ENCODE results near the gene ITIH5.

Gene ITIH5

GRCh38 chr10:7561216-7561893, 105.4 kb downstream of the ITIH5 start:
- no peak for ATAC-seq (replicated peaks)
- DNase-seq: no peak
- peaks cover 31 to 52% of the 10 kb centered on the region in 2 donors for H3K27me3 Mint-ChIP-seq
- no peaks in the 10 kb centered on the region for H3K36me3 Mint-ChIP-seq (ENCODE audit: insufficient read depth)
- H3K4me1 Mint-ChIP-seq (ENCODE audit: low read depth in 2 of 2): no peaks in the 10 kb centered on the region
- no peak overlapping the region for H3K4me3 Mint-ChIP-seq
- H3K9me3 Mint-ChIP-seq: no peaks in the 10 kb centered on the region
- H3K27ac Mint-ChIP-seq: no peak overlapping the region

- no peak for ATAC-seq (replicated peaks)
- no peaks in the 10 kb centered on the region for H3K9me3 Mint-ChIP-seq
- H3K27ac Mint-ChIP-seq: no peak overlapping the region
Observed at GRCh38 chr10:7560519-7560918, 106.2 kb downstream of the ITIH5 start.

DNA sequence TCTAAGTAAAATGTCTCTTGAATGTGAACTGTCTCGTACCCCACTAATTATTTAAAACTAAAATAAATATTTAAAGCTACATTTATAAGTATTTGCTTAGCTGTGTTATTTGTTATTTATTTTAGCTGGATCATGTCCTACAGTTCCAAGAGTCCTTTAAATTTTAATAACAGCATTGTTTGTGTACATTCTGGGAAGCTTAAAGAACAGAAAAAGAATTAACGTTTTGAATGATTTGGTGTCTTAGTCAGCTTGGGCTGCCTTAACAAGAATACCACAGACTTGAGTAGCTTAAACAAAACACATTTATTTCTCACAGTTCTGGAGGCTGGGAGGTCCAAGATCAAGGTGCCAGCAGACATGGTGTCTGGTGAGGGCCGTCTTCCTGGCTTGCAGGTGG, 107.4 kb downstream of the ITIH5 start:
- no peaks in the 10 kb centered on the region for H3K9me3 Mint-ChIP-seq
- no peak overlapping the region for H3K27ac Mint-ChIP-seq
- DNase-seq (no peak), ATAC-seq (replicated peaks) (no peak)
- no peaks in the 10 kb centered on the region for H3K36me3 Mint-ChIP-seq (ENCODE audit: insufficient read depth)
- no peaks in the 10 kb centered on the region for H3K4me1 Mint-ChIP-seq (ENCODE audit: low read depth in 2 of 2)
- H3K4me3 Mint-ChIP-seq: no peak overlapping the region
- H3K27me3 Mint-ChIP-seq: peaks cover 42 to 68% of the 10 kb centered on the region in 2 donors

More at GRCh38 chr10:7560519-7560918, 106.2 kb downstream of the ITIH5 start:
- Mint-ChIP-seq H3K4me3 (no peak overlapping the region), H3K27me3 (peaks cover 35 to 58% of the 10 kb centered on the region in 2 donors), H3K36me3 (ENCODE audit: insufficient read depth) (no peaks in the 10 kb centered on the region), H3K4me1 (ENCODE audit: low read depth in 2 of 2) (no peaks in the 10 kb centered on the region)
- DNase-seq: no peak

DNA sequence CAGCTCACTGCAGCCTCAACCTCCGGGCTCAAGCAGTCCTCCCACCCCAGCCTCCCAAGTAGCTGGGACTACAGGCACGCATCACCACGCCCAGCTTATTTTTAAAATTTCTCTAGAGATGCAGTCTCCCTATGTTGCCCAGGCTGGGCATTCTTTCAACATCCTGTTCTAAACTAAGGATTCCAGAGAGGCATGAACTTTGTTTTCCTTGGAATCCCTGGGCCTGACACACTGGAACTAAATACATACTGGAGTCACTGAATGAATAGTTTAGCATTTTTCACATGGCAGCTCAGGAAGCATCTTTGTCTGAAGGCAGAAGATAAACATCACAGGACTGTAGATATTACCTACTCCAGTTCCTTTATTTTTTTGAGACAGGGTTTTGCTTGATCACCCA, 108.7 kb downstream of the ITIH5 start:
- no peak overlapping the region for H3K27ac Mint-ChIP-seq
- H3K9me3 Mint-ChIP-seq: no peaks in the 10 kb centered on the region
- DNase-seq (no peak), ATAC-seq (replicated peaks) (no peak)
- peaks cover 48 to 74% of the 10 kb centered on the region in 2 donors for H3K27me3 Mint-ChIP-seq
- H3K4me1 Mint-ChIP-seq (ENCODE audit: low read depth in 2 of 2): no peaks in the 10 kb centered on the region
- H3K36me3 Mint-ChIP-seq (ENCODE audit: insufficient read depth): no peaks in the 10 kb centered on the region
- no peak overlapping the region for H3K4me3 Mint-ChIP-seq

GRCh38 chr10:7553531-7553930, 113.2 kb downstream of the ITIH5 start:
- Mint-ChIP-seq H3K4me1 (ENCODE audit: low read depth in 2 of 2) (no peaks in the 10 kb centered on the region), H3K27ac (no peak overlapping the region), H3K4me3 (no peak overlapping the region), H3K27me3 (peaks cover 35 to 56% of the 10 kb centered on the region in 2 donors), H3K9me3 (no peaks in the 10 kb centered on the region), H3K36me3 (ENCODE audit: insufficient read depth) (no peaks in the 10 kb centered on the region)
- no peak for DNase-seq
- no peak for ATAC-seq (replicated peaks)

DNA sequence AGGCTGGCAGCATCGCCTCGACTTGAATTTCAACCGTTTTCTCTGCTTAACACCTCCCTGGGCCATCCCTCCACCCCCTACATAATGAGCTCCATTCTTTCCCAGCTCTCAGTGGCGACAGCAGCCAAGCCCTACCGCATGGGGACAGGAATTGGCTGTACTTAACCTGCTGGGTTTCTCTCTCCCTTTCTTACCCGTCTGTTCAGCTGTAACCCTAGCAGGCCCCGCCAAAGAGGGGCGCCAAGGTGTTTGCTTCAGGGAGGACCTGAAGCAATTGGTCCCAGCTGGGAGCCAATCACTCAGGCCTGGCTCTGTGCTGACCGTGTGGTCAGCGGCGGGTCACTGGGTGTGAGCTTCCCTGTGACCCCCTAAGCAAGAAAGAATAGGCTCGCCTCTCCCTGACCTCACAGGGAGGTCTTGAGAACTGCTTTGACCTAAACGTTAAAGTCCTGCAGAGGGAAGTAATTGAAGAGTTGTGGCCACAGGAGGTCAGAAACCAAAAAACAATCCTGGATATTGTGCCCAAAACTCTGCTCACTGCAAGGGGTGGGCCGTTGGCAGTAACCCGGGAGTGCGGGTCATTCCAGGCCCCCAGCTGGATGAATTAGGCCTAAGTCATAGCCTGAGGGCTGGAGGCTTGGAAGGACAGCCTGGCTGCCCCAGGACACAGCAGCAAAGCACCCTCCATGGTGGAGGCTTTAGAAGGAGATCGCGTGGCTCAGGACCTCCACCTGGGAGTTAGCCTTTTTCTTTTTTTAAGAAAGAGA, 114.6 kb downstream of the ITIH5 start:
- Mint-ChIP-seq H3K4me1 (ENCODE audit: low read depth in 2 of 2) (no peaks in the 10 kb centered on the region), H3K27ac (no peak overlapping the region), H3K27me3 (peaks cover 24 to 55% of the 10 kb centered on the region in 2 donors), H3K4me3 (no peak overlapping the region), H3K9me3 (no peaks in the 10 kb centered on the region), H3K36me3 (ENCODE audit: insufficient read depth) (no peaks in the 10 kb centered on the region)
- DNase-seq (no peak), ATAC-seq (replicated peaks) (no peak)

- peaks cover 16 to 47% of the 10 kb centered on the region in 2 donors for H3K27me3 Mint-ChIP-seq
- no peaks in the 10 kb centered on the region for H3K4me1 Mint-ChIP-seq (ENCODE audit: low read depth in 2 of 2)
- no peak for DNase-seq
- no peak overlapping the region for H3K4me3 Mint-ChIP-seq
- ATAC-seq (replicated peaks): no peak
- H3K27ac Mint-ChIP-seq: no peak overlapping the region
- no peaks in the 10 kb centered on the region for H3K9me3 Mint-ChIP-seq
- H3K36me3 Mint-ChIP-seq (ENCODE audit: insufficient read depth): no peaks in the 10 kb centered on the region
Observed at GRCh38 chr10:7551289-7551688, 115.5 kb downstream of the ITIH5 start.

GRCh38 chr10:7550013-7550412, 116.8 kb downstream of the ITIH5 start:
- DNase-seq (no peak), ATAC-seq (replicated peaks) (no peak)
- H3K9me3 Mint-ChIP-seq: no peaks in the 10 kb centered on the region
- no peaks in the 10 kb centered on the region for H3K36me3 Mint-ChIP-seq (ENCODE audit: insufficient read depth)
- peaks cover 11 to 37% of the 10 kb centered on the region in 2 donors for H3K27me3 Mint-ChIP-seq
- peak overlapping the region in 1 of 2 donors; percentile 11 for H3K27ac Mint-ChIP-seq
- H3K4me1 Mint-ChIP-seq (ENCODE audit: low read depth in 2 of 2): no peaks in the 10 kb centered on the region
- H3K4me3 Mint-ChIP-seq: no peak overlapping the region

GRCh38 chr10:7547829-7548228, 118.9 kb downstream of the ITIH5 start:
- H3K4me3 Mint-ChIP-seq: no peak overlapping the region
- ATAC-seq (replicated peaks) (no peak), DNase-seq (no peak)
- H3K27me3 Mint-ChIP-seq: peaks cover 0 to 18% of the 10 kb centered on the region in 2 donors
- H3K36me3 Mint-ChIP-seq (ENCODE audit: insufficient read depth): no peaks in the 10 kb centered on the region
- no peaks in the 10 kb centered on the region for H3K9me3 Mint-ChIP-seq
- H3K4me1 Mint-ChIP-seq (ENCODE audit: low read depth in 2 of 2): no peaks in the 10 kb centered on the region
- H3K27ac Mint-ChIP-seq: no peak overlapping the region

DNA sequence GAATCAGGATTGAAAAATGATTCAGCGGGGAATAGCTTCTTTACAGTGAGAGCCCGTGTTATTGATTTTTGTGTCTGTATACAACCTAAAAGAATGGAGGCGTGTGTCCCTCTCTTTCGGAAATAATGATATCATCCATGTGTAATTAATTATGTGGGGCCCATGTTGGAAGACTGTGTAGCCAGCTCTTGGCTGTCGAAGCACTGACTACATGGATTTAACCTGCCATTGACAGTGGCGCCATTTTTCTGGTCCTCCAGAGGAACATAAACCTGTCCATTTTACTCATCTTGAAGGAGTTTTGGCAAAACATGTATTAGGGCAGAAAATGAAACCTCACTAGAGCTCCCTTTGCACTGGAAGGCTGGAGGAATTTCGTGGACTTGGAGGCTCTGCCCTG, 119.6 kb downstream of the ITIH5 start:
- peaks cover 0 to 15% of the 10 kb centered on the region in 2 donors for H3K27me3 Mint-ChIP-seq
- no peak for DNase-seq
- ATAC-seq (replicated peaks): no peak
- no peaks in the 10 kb centered on the region for H3K9me3 Mint-ChIP-seq
- no peaks in the 10 kb centered on the region for H3K4me1 Mint-ChIP-seq (ENCODE audit: low read depth in 2 of 2)
- no peak overlapping the region for H3K27ac Mint-ChIP-seq
- no peak overlapping the region for H3K4me3 Mint-ChIP-seq
- H3K36me3 Mint-ChIP-seq (ENCODE audit: insufficient read depth): no peaks in the 10 kb centered on the region

DNA sequence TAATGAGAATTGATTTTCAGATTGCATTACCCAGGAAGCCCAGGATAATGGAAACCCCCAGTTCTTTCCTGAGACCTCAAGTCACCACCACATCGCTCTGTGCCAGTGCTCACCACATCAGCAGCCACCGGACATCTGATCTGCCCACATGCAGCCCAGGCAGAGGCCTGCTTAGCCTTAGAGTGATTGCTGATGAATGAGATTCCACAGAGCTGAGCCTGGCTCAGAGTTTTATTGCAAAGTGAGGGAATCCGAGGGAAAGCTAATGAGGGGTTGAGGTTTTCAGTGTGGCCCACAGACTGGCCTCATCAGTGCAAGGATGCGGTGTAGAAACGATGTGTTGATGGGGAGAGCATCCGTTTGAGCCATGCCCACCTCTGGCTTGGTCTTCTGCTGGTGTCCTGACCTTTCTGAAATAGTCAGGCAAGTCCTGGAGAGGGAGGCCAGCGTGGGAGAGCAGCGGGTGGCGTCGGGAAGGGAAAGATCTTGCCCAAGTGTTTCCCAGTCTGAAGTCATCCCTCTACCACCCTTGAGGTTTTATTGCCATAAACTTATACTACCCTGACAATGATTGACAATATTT, 120.3 kb downstream of the ITIH5 start:
- H3K36me3 Mint-ChIP-seq (ENCODE audit: insufficient read depth): no peaks in the 10 kb centered on the region
- no peaks in the 10 kb centered on the region for H3K9me3 Mint-ChIP-seq
- no peak overlapping the region for H3K4me3 Mint-ChIP-seq
- H3K4me1 Mint-ChIP-seq (ENCODE audit: low read depth in 2 of 2): no peaks in the 10 kb centered on the region
- no peak overlapping the region for H3K27ac Mint-ChIP-seq
- peaks cover 0 to 9% of the 10 kb centered on the region in 2 donors for H3K27me3 Mint-ChIP-seq
- DNase-seq: no peak
- ATAC-seq (replicated peaks): no peak

- Mint-ChIP-seq H3K9me3 (no peaks in the 10 kb centered on the region), H3K27me3 (peaks cover 0 to 9% of the 10 kb centered on the region in 2 donors), H3K4me1 (ENCODE audit: low read depth in 2 of 2) (no peaks in the 10 kb centered on the region), H3K27ac (no peak overlapping the region), H3K4me3 (no peak overlapping the region), H3K36me3 (ENCODE audit: insufficient read depth) (no peaks in the 10 kb centered on the region)
- DNase-seq (no peak), ATAC-seq (replicated peaks) (no peak)
Observed at GRCh38 chr10:7545792-7546191, 121.0 kb downstream of the ITIH5 start.

DNA sequence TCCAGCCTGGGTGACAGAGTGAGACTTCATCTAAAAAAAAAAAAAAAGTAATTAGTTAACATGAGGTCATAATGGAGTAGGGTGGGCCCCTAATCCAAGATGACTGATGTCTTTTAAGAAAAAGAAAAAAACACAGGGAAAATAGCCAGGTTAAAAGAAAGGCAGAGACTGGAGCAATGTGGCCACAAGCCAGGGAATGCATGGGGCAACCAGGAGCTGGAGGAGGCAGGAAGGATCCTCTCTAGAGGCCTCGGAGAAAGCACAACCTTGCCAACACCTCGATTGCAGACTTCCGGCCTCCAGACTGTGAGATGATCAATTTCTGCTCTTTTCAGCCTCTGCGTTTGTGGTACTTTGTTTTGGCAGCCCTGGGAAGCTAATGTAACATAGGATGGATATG, 121.5 kb downstream of the ITIH5 start:
- no peak for ATAC-seq (replicated peaks)

GRCh38 chr10:7544203-7544602, 122.6 kb downstream of the ITIH5 start:
- Mint-ChIP-seq H3K4me3 (no peak overlapping the region), H3K36me3 (ENCODE audit: insufficient read depth) (no peaks in the 10 kb centered on the region), H3K4me1 (ENCODE audit: low read depth in 2 of 2) (peaks cover 2 to 4% of the 10 kb centered on the region in 2 donors), H3K27me3 (peaks cover 0 to 9% of the 10 kb centered on the region in 2 donors), H3K9me3 (peaks cover 0 to under 1% of the 10 kb centered on the region in 2 donors), H3K27ac (peak overlapping the region in 1 of 2 donors; percentile 12)
- DNase-seq (no peak), ATAC-seq (replicated peaks) (no peak)

More for the DNA sequence above, 121.5 kb downstream of the ITIH5 start:
- Mint-ChIP-seq H3K27ac (no peak overlapping the region), H3K36me3 (ENCODE audit: insufficient read depth) (no peaks in the 10 kb centered on the region), H3K4me3 (no peak overlapping the region), H3K4me1 (ENCODE audit: low read depth in 2 of 2) (no peaks in the 10 kb centered on the region), H3K9me3 (no peaks in the 10 kb centered on the region), H3K27me3 (peaks cover 0 to 9% of the 10 kb centered on the region in 2 donors)
- no peak for DNase-seq
